Measurements from ENCODE around the gene USHBP1. TPM values are rescaled to one million over a fixed set of nuclear protein-coding genes. Genes with fewer than 3 reads are reported as not detected.

The USHBP1 gene
- total RNA-seq, 1 donor from 2014 or later: not detected

GRCh38 chr19:17305517-17306284, 41.2 kb upstream of the USHBP1 start, which contains the start of gene MRPL34:
Gene MRPL34, plus strand, starts transcription at chr19:17305872. Its CDS starts 21 bp downstream, at chr19:17305893.
- H3K4me1 Mint-ChIP-seq (ENCODE audit: unreplicated experiment): peaks cover 42% of the 10 kb centered on the region
- peak within 1 kb of the TSS; percentile 88 for H3K27ac Mint-ChIP-seq (ENCODE audit: unreplicated experiment)
- no peaks in the 10 kb centered on the region for H3K27me3 Mint-ChIP-seq (ENCODE audit: unreplicated experiment)
- no peaks in the 10 kb centered on the region for H3K9me3 Mint-ChIP-seq (ENCODE audit: unreplicated experiment)
- peak within 1 kb of the TSS; percentile 85 for H3K4me3 Mint-ChIP-seq (ENCODE audit: unreplicated experiment)
- DNase-seq (ENCODE audit: extremely low spot score, unreplicated experiment): peak; percentile 99
- no peaks in the 10 kb centered on the region for H3K36me3 Mint-ChIP-seq (ENCODE audit: unreplicated experiment)
- peak; percentile 77 for TF ChIP-seq CTCF (IDR thresholded peaks at IDR 0.05)

DNA sequence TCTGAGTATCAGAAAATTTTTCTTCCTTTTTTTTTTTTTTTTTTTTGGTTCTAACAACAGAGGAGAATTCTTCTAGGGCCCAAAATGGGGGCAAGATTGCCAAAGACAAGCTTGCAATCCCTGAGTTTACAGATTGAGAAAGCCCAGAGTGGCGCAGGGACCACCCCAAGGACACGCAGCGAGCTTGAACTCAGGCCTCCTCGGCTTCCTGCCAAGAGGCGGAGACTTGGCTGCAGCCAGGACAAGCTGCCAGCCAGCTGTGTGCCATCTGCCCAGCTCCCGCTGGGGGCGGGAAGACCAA, 40.6 kb upstream of the USHBP1 start:
- DNase-seq (ENCODE audit: extremely low spot score, unreplicated experiment): no peak
- no peaks in the 10 kb centered on the region for H3K27me3 Mint-ChIP-seq (ENCODE audit: unreplicated experiment)
- peak overlapping the region; percentile 88 for H3K27ac Mint-ChIP-seq (ENCODE audit: unreplicated experiment)
- no peaks in the 10 kb centered on the region for H3K36me3 Mint-ChIP-seq (ENCODE audit: unreplicated experiment)
- TF ChIP-seq CTCF (IDR thresholded peaks at IDR 0.05): no peak
- H3K4me1 Mint-ChIP-seq (ENCODE audit: unreplicated experiment): peaks cover 37% of the 10 kb centered on the region
- peak overlapping the region; percentile 85 for H3K4me3 Mint-ChIP-seq (ENCODE audit: unreplicated experiment)
- no peaks in the 10 kb centered on the region for H3K9me3 Mint-ChIP-seq (ENCODE audit: unreplicated experiment)

GRCh38 chr19:17304386-17305215, 40.1 kb upstream of the USHBP1 start:
- Mint-ChIP-seq H3K36me3 (ENCODE audit: unreplicated experiment) (no peaks in the 10 kb centered on the region), H3K4me1 (ENCODE audit: unreplicated experiment) (peaks cover 34% of the 10 kb centered on the region), H3K27ac (ENCODE audit: unreplicated experiment) (peak overlapping the region; percentile 88), H3K27me3 (ENCODE audit: unreplicated experiment) (no peaks in the 10 kb centered on the region), H3K9me3 (ENCODE audit: unreplicated experiment) (no peaks in the 10 kb centered on the region), H3K4me3 (ENCODE audit: unreplicated experiment) (peak overlapping the region; percentile 85)
- DNase-seq (ENCODE audit: extremely low spot score, unreplicated experiment): no peak
- TF ChIP-seq CTCF (IDR thresholded peaks at IDR 0.05): no peak

GRCh38 chr19:17303940-17304267, 39.4 kb upstream of the USHBP1 start:
- Mint-ChIP-seq H3K4me3 (ENCODE audit: unreplicated experiment) (no peak overlapping the region), H3K4me1 (ENCODE audit: unreplicated experiment) (peaks cover 32% of the 10 kb centered on the region), H3K27me3 (ENCODE audit: unreplicated experiment) (no peaks in the 10 kb centered on the region), H3K36me3 (ENCODE audit: unreplicated experiment) (no peaks in the 10 kb centered on the region), H3K27ac (ENCODE audit: unreplicated experiment) (no peak overlapping the region), H3K9me3 (ENCODE audit: unreplicated experiment) (no peaks in the 10 kb centered on the region)
- TF ChIP-seq CTCF (IDR thresholded peaks at IDR 0.05): no peak
- no peak for DNase-seq (ENCODE audit: extremely low spot score, unreplicated experiment)

Data from osteocyte (in vitro differentiated cells).